ENCODE measurements around the gene SIVA1.

- TF ChIP-seq NR2C2 (CRISPR knock-in tag; IDR thresholded peaks at IDR 0.05) (no peak), CREM (CRISPR knock-in tag; IDR thresholded peaks at IDR 0.05) (no peak), CTCF (IDR thresholded peaks at IDR 0.05) (no peak), ZBTB21 (CRISPR knock-in tag; IDR thresholded peaks at IDR 0.05; ENCODE audit: borderline replicate concordance) (no peak)
Observed at GRCh38 chr14:104732355-104732804, 20.6 kb upstream of the SIVA1 start.
